ENCODE measurements around the gene TPMT. TPM values are rescaled to one million over a fixed set of nuclear protein-coding genes. Genes with fewer than 3 reads are reported as not detected.
A peak's percentile ranks its signal among the peaks of the same experiment; 100 is the strongest.

TPMT gene
- total and polyA plus RNA-seq, 4 donors: 14.5 to 17.9 (median 16.8) TPM

GRCh38 chr6:18081025-18081668 lies 73.7 kb downstream of the TPMT start:
- Histone ChIP-seq H3K27me3 (ENCODE audit: control insufficient read depth, insufficient read depth, low read length) (no peaks in the 10 kb centered on the region), H3K36me3 (ENCODE audit: control insufficient read depth, insufficient read depth, low read length) (no peaks in the 10 kb centered on the region), H3K4me1 (ENCODE audit: control insufficient read depth, insufficient read depth, low read length) (no peaks in the 10 kb centered on the region), H3K9me3 (ENCODE audit: control insufficient read depth, insufficient read depth, low read length) (no peaks in the 10 kb centered on the region), H3K27ac (ENCODE audit: low read depth, low read length) (no peak overlapping the region), H3K4me3 (ENCODE audit: low read depth, low read length) (no peak overlapping the region)
- WGBS (ENCODE audit: insufficient coverage): 93% methylated on average over 4 of the region's 11 CpGs
- DNase-seq (ENCODE audit: low read depth in 4 of 6, low spot score in 6 of 6): peak in 1 of 6 donors; percentile 24

GRCh38 chr6:18080544-18080943 lies 74.3 kb downstream of the TPMT start:
- H3K4me1 ChIP-seq (ENCODE audit: control insufficient read depth, insufficient read depth, low read length): no peaks in the 10 kb centered on the region
- H3K27me3 ChIP-seq (ENCODE audit: control insufficient read depth, insufficient read depth, low read length): no peaks in the 10 kb centered on the region
- WGBS (ENCODE audit: insufficient coverage): 94% methylated on average over 4 of the region's 4 CpGs
- H3K36me3 ChIP-seq (ENCODE audit: control insufficient read depth, insufficient read depth, low read length): no peaks in the 10 kb centered on the region
- H3K27ac ChIP-seq (ENCODE audit: low read depth, low read length): no peak overlapping the region
- no peak for DNase-seq (ENCODE audit: low read depth in 4 of 6, low spot score in 6 of 6)
- no peak overlapping the region for H3K4me3 ChIP-seq (ENCODE audit: low read depth, low read length)
- no peaks in the 10 kb centered on the region for H3K9me3 ChIP-seq (ENCODE audit: control insufficient read depth, insufficient read depth, low read length)

- no peaks in the 10 kb centered on the region for H3K36me3 ChIP-seq (ENCODE audit: control insufficient read depth, insufficient read depth, low read length)
- H3K9me3 ChIP-seq (ENCODE audit: control insufficient read depth, insufficient read depth, low read length): no peaks in the 10 kb centered on the region
- no peak for DNase-seq (ENCODE audit: low read depth in 4 of 6, low spot score in 6 of 6)
- no peaks in the 10 kb centered on the region for H3K4me1 ChIP-seq (ENCODE audit: control insufficient read depth, insufficient read depth, low read length)
- H3K4me3 ChIP-seq (ENCODE audit: low read depth, low read length): no peak overlapping the region
- 100% methylated on average over 2 of the region's 3 CpGs for WGBS (ENCODE audit: insufficient coverage)
- H3K27ac ChIP-seq (ENCODE audit: low read depth, low read length): no peak overlapping the region
- no peaks in the 10 kb centered on the region for H3K27me3 ChIP-seq (ENCODE audit: control insufficient read depth, insufficient read depth, low read length)
These were observed 76.0 kb downstream of the TPMT start for GRCh38 chr6:18078866-18079265.

Other genes with a start within 250 kb of the TPMT start
- gene KIF13A, start 167.4 kb downstream of the TPMT start, total RNA-seq: 10 to 100 TPM; 47.8 to 50.8 TPM
- 10 to 100 TPM; 30.5 to 34.7 TPM for gene KIF13A, start 167.4 kb downstream of the TPMT start, polyA plus RNA-seq (ENCODE audit: insufficient read length in 2 of 2)
- 1 to 10 TPM; 2.4 to 3.5 TPM for gene NHLRC1, start 32.4 kb downstream of the TPMT start, total RNA-seq
- 1 to 10 TPM; 2.7 to 3.5 TPM for gene NHLRC1, start 32.4 kb downstream of the TPMT start, polyA plus RNA-seq (ENCODE audit: insufficient read length in 2 of 2)
- 10 to 100 TPM; 36.2 to 40.7 TPM for gene KDM1B, start 345 bp upstream of the TPMT start, total RNA-seq
- gene KDM1B, start 345 bp upstream of the TPMT start, polyA plus RNA-seq (ENCODE audit: insufficient read length in 2 of 2): 10 to 100 TPM; 29.2 to 31.4 TPM
- 100 to 1,000 TPM in 1 of 2 donors, 10 to 100 TPM in 1; 93.3 to 124 TPM for gene DEK, start 109.5 kb upstream of the TPMT start, total RNA-seq
- 100 to 1,000 TPM in 1 of 2 donors, 10 to 100 TPM in 1; 79.0 to 111 TPM for gene DEK, start 109.5 kb upstream of the TPMT start, polyA plus RNA-seq (ENCODE audit: insufficient read length in 2 of 2)
- 10 to 100 TPM in 1 of 2 donors, 1 to 10 TPM in 1; 8.6 to 12.0 TPM for gene RNF144B, start 232.3 kb upstream of the TPMT start, total RNA-seq
- gene RNF144B, start 232.3 kb upstream of the TPMT start, polyA plus RNA-seq (ENCODE audit: insufficient read length in 2 of 2): 1 to 10 TPM; 3.3 to 4.0 TPM

Data from spinal cord (tissue), 10 donors.